Gastrocnemius medialis (tissue), 4 donors: ENCODE results near the gene LRRC8C. TPM values are rescaled to one million over a fixed set of nuclear protein-coding genes. Genes with fewer than 3 reads are reported as not detected.

Experiments used
- ATAC-seq, 2 donors: fragments of 150-250 bp; one replicate each; pipeline ENCODE4 v1.9.1; 2016
- DNase-seq, 2 donors: peaks; one replicate each; pipeline ENCODE4 v3.0.0-alpha.2; 2019
- H3K27ac ChIP-seq, 4 donors: fragments of 200-600 bp; sonication (generic); 1 replicate in 1 of 4; 2 replicates in 3 of 4; pipeline ENCODE4 v1.5.1; 2016 to 2018; ENCODE audit warnings: mild to moderate bottlenecking in 2 of 4, moderate library complexity in 1 of 4
- H3K27me3 ChIP-seq, 3 donors: fragments of 200-600 bp; sonication (generic) in 2 of 3; 1 replicate in 1 of 3; 2 replicates in 2 of 3; pipeline versions ENCODE4 v1.5.1 to v1.6.0; 2016 to 2019; ENCODE audit warnings: mild to moderate bottlenecking in 1 of 3, moderate library complexity in 1 of 3
- H3K36me3 ChIP-seq, 2 donors: fragments of 200-600 bp; sonication (generic) in 1 of 2; one replicate each; pipeline ENCODE4 v1.5.1; 2017 to 2018
- H3K4me1 ChIP-seq, 2 donors: fragments of 200-600 bp; sonication (generic) in 1 of 2; one replicate each; pipeline ENCODE4 v1.5.1; 2016 to 2017; ENCODE audit warnings: mild to moderate bottlenecking in 2 of 2
- H3K4me3 ChIP-seq, 4 donors: fragments of 200-600 bp; sonication (generic) in 3 of 4; 1 replicate in 1 of 4; 2 replicates in 3 of 4; pipeline ENCODE4 v1.5.1; 2016 to 2019; ENCODE audit warnings: mild to moderate bottlenecking in 2 of 4
- H3K9me3 ChIP-seq, 3 donors: fragments of 200-600 bp; sonication (generic) in 2 of 3; 1 replicate in 1 of 3; 2 replicates in 2 of 3; pipeline ENCODE4 v1.5.1; 2016 to 2019
- POLR2A ChIP-seq, 2 donors: fragments of 450-650 bp; IDR thresholded peaks; one replicate each; pipeline ENCODE4 v1.6.1; 2017; ENCODE audit warnings: antibody characterized with exemption in 2 of 2, mild to moderate bottlenecking in 2 of 2, moderate library complexity in 2 of 2
- in situ Hi-C, 4 donors: fragments of 200-750 bp; cut with MboI; loops; one replicate each; pipeline versions ENCODE4 v1.15.0 to v1.8.0; 2017; ENCODE audit warnings: low sequenced_read_pairs in 4 of 4
- intact Hi-C: fragments of 100-400 bp; cut with DNase I; formaldehyde crosslinking; loops from one replicate; pipeline ENCODE4 v1.15.1; 2023; ENCODE audit warnings: low total_unique reads
- total RNA-seq, 4 donors: library from RNA; depleted of rRNA; stranded (reverse); fragments of >200 nt; gene quantifications; one replicate each; pipeline versions ENCODE4 v1.1.0 to v1.2.3, GENCODE V29; 2016
- TF ChIP-seq, protein P1 (sequence below), 5 experiments: fragments of 450-650 bp in 3 of 5; fragments of 200-600 bp in 2 of 5; sonication (generic) in 2 of 5; IDR thresholded peaks in 4 of 5; conservative IDR thresholded peaks in 1 of 5; 1 replicate in 4 of 5; 2 replicates in 1 of 5; pipeline ENCODE4 v1.5.1; 2016 to 2019; ENCODE audit warnings: antibody characterized with exemption in 5 of 5, mild to moderate bottlenecking in 3 of 5, moderate library complexity in 3 of 5

Gene LRRC8C
- total RNA-seq, 4 donors from 2014 or later, result 2.9 to 5.8 (median 4.1) TPM

DNA sequence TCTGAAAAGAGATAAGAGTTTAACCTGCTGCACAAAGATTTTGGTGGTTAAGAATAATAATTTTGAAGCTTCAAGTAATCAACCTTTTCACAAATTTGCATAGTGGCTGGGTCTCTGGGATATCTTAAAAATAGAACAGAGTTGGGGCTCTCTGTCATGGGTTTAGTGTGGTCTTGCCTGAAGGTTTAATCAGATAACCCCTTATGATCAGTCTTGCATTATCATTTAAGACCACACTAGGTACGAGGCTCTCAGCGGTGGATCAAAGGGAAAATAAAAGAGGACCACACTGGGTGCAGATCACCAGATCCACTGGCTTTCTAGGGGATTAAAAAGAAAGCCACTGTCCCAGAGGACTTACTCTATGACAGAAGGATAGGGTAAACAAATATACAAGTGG lies 19.5 kb downstream of the LRRC8C start:
- Histone ChIP-seq H3K9me3 (no peaks in the 10 kb centered on the region), H3K27me3 (no peaks in the 10 kb centered on the region), H3K36me3 (no peaks in the 10 kb centered on the region), H3K27ac (peak overlapping the region in 1 of 4 donors; percentile 3), H3K4me1 (peaks cover 0 to 12% of the 10 kb centered on the region in 2 donors), H3K4me3 (no peak overlapping the region)
- DNase-seq (no peak), ATAC-seq (no peak)
- intact Hi-C loops, result no loop called here
- TF ChIP-seq POLR2A (IDR thresholded peaks at IDR 0.05), result no peak
- TF ChIP-seq, protein P1, sequence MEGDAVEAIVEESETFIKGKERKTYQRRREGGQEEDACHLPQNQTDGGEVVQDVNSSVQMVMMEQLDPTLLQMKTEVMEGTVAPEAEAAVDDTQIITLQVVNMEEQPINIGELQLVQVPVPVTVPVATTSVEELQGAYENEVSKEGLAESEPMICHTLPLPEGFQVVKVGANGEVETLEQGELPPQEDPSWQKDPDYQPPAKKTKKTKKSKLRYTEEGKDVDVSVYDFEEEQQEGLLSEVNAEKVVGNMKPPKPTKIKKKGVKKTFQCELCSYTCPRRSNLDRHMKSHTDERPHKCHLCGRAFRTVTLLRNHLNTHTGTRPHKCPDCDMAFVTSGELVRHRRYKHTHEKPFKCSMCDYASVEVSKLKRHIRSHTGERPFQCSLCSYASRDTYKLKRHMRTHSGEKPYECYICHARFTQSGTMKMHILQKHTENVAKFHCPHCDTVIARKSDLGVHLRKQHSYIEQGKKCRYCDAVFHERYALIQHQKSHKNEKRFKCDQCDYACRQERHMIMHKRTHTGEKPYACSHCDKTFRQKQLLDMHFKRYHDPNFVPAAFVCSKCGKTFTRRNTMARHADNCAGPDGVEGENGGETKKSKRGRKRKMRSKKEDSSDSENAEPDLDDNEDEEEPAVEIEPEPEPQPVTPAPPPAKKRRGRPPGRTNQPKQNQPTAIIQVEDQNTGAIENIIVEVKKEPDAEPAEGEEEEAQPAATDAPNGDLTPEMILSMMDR (IDR thresholded peaks at IDR 0.05 in 4 of 5, conservative IDR thresholded peaks at IDR 0.05 in 1 of 5), result no peak
- in situ Hi-C loops, result no loop called here

- peaks cover 6 to 26% of the 10 kb centered on the region in 2 donors for H3K4me1 ChIP-seq
- TF ChIP-seq POLR2A (IDR thresholded peaks at IDR 0.05), result no peak
- TF ChIP-seq, protein P1 (IDR thresholded peaks at IDR 0.05 in 4 of 5, conservative IDR thresholded peaks at IDR 0.05 in 1 of 5), result no peak
- H3K4me3 ChIP-seq, result no peak overlapping the region
Observed at GRCh38 chr1:89657886-89658285, 25.0 kb downstream of the LRRC8C start.

GRCh38 chr1:89659322-89660081 lies 26.6 kb downstream of the LRRC8C start:
- intact Hi-C loops, result no loop called here
- in situ Hi-C loops, result no loop called here
- DNase-seq (no peak), ATAC-seq (no peak)
- H3K4me1 ChIP-seq, result peaks cover 6 to 26% of the 10 kb centered on the region in 2 donors
- no peaks in the 10 kb centered on the region for H3K9me3 ChIP-seq
- no peaks in the 10 kb centered on the region for H3K27me3 ChIP-seq
- H3K4me3 ChIP-seq, result no peak overlapping the region
- peak overlapping the region; percentile 13 to 54 (median 42) for H3K27ac ChIP-seq
- TF ChIP-seq, protein P1 (IDR thresholded peaks at IDR 0.05 in 4 of 5, conservative IDR thresholded peaks at IDR 0.05 in 1 of 5), result no peak
- TF ChIP-seq POLR2A (IDR thresholded peaks at IDR 0.05), result no peak
- H3K36me3 ChIP-seq, result no peaks in the 10 kb centered on the region

More at GRCh38 chr1:89657886-89658285, 25.0 kb downstream of the LRRC8C start:
- no peaks in the 10 kb centered on the region for H3K9me3 ChIP-seq
- peak overlapping the region in 3 of 4 donors; percentile 0 to 7 (median 1) for H3K27ac ChIP-seq
- intact Hi-C loops, result no loop called here
- H3K27me3 ChIP-seq, result no peaks in the 10 kb centered on the region
- no peaks in the 10 kb centered on the region for H3K36me3 ChIP-seq
- no peak for DNase-seq
- in situ Hi-C loops, result no loop called here
- no peak for ATAC-seq

DNA sequence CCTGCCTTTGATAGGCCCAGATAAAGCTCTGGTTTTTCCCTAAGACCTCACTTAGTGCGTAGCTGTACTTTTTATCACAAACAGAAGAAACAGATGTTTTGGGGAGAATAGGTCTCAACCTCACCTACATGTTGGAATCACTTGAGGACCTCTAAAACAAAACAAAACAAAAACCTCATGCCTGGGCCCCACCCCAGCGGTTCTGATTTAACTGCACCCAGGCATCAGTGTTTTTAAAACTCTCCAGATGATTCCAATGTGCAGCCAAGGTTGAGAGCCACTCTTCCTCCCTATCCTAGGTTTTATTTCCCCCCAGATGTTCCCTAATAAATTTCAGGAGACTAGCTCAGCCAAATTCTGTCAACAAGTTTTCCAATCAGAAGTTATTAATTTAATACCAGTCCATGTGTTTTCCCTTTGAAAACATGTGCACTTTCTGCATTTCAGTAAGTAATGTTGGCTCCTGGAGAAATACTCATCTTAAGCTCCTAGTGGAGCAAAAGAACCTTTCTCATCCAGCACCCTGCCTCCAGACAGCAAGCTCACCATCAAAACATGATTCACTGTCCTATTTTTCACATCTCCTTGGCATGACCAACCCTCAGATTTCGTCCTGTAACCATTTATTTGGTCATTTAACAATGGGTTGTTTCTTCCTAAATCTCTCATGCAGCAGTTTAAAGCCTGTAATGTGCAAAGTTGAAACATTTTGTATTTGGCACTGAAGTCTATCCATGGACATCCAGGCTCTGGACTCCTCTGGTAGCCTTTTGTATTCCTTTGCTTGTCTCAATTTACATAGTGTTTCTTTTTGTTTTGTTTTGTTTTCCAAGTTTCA lies 27.5 kb downstream of the LRRC8C start:
- Histone ChIP-seq H3K27ac (peak overlapping the region; percentile 13 to 54 (median 42)), H3K4me3 (no peak overlapping the region), H3K9me3 (no peaks in the 10 kb centered on the region), H3K36me3 (no peaks in the 10 kb centered on the region), H3K4me1 (peaks cover 6 to 26% of the 10 kb centered on the region in 2 donors), H3K27me3 (no peaks in the 10 kb centered on the region)
- in situ Hi-C loops (no loop called here), intact Hi-C loops (no loop called here)
- ATAC-seq (peak in 1 of 2 donors; percentile 23), DNase-seq (no peak)
- TF ChIP-seq, protein P1 (IDR thresholded peaks at IDR 0.05 in 4 of 5, conservative IDR thresholded peaks at IDR 0.05 in 1 of 5), result no peak
- TF ChIP-seq POLR2A (IDR thresholded peaks at IDR 0.05), result no peak
